ENCODE measurements around the gene FGFRL1. TPM values are rescaled to one million over a fixed set of nuclear protein-coding genes. Genes with fewer than 3 reads are reported as not detected.
A peak's percentile ranks its signal among the peaks of the same experiment; 100 is the strongest.

Gene FGFRL1
- total RNA-seq, 4 donors from 2014 or later, result 9.0 to 19.9 (median 12.0) TPM

- 94% methylated on average over 14 of the region's 17 CpGs for WGBS
- H3K27me3 ChIP-seq, result no peaks in the 10 kb centered on the region
- peaks cover 20% of the 10 kb centered on the region for H3K4me1 ChIP-seq
- TF ChIP-seq CTCF (IDR thresholded peaks at IDR 0.05) (no peak), POLR2AphosphoS5 (IDR thresholded peaks at IDR 0.05) (no peak), EP300 (IDR thresholded peaks at IDR 0.05) (no peak), POLR2A (IDR thresholded peaks at IDR 0.05) (no peak)
- no peak overlapping the region for H3K4me3 ChIP-seq
- no peaks in the 10 kb centered on the region for H3K9me3 ChIP-seq
- H3K27ac ChIP-seq, result no peak overlapping the region
- no peak for DNase-seq (ENCODE audit: low spot score in 2 of 2)
- no peaks in the 10 kb centered on the region for H3K36me3 ChIP-seq
Observed at GRCh38 chr4:982291-982690, 29.1 kb upstream of the FGFRL1 start.

GRCh38 chr4:982814-983213, 28.6 kb upstream of the FGFRL1 start:
- WGBS, result 95% methylated on average over 15 of the region's 15 CpGs
- Histone ChIP-seq H3K4me3 (no peak overlapping the region), H3K27me3 (no peaks in the 10 kb centered on the region), H3K27ac (no peak overlapping the region), H3K9me3 (no peaks in the 10 kb centered on the region), H3K4me1 (peaks cover 25% of the 10 kb centered on the region), H3K36me3 (no peaks in the 10 kb centered on the region)
- TF ChIP-seq POLR2AphosphoS5 (IDR thresholded peaks at IDR 0.05), result no peak
- no peak for DNase-seq (ENCODE audit: low spot score in 2 of 2)

GRCh38 chr4:984336-985054, 26.9 kb upstream of the FGFRL1 start:
- no peak for DNase-seq (ENCODE audit: low spot score in 2 of 2)
- Histone ChIP-seq H3K36me3 (peaks cover under 1% of the 10 kb centered on the region), H3K27ac (no peak overlapping the region), H3K4me1 (peaks cover 34% of the 10 kb centered on the region), H3K4me3 (peak overlapping the region; percentile 35), H3K9me3 (no peaks in the 10 kb centered on the region), H3K27me3 (no peaks in the 10 kb centered on the region)
- WGBS, result 76% methylated on average over 15 of the region's 15 CpGs
- TF ChIP-seq POLR2AphosphoS5 (IDR thresholded peaks at IDR 0.05), result no peak
- no peak for TF ChIP-seq EP300 (IDR thresholded peaks at IDR 0.05)
- no peak for TF ChIP-seq POLR2A (IDR thresholded peaks at IDR 0.05)
- TF ChIP-seq CTCF (IDR thresholded peaks at IDR 0.05), result no peak

- H3K27ac ChIP-seq, result no peak overlapping the region
- DNase-seq (ENCODE audit: low spot score in 2 of 2), result no peak
- H3K36me3 ChIP-seq, result peaks cover 9% of the 10 kb centered on the region
- WGBS, result 49% methylated on average over 15 of the region's 23 CpGs
- H3K4me1 ChIP-seq, result peaks cover 34% of the 10 kb centered on the region
- no peak for TF ChIP-seq CTCF (IDR thresholded peaks at IDR 0.05)
- no peak for TF ChIP-seq EP300 (IDR thresholded peaks at IDR 0.05)
- no peak for TF ChIP-seq POLR2AphosphoS5 (IDR thresholded peaks at IDR 0.05)
- no peak for TF ChIP-seq POLR2A (IDR thresholded peaks at IDR 0.05)
- no peaks in the 10 kb centered on the region for H3K27me3 ChIP-seq
- H3K4me3 ChIP-seq, result peak overlapping the region; percentile 35
- no peaks in the 10 kb centered on the region for H3K9me3 ChIP-seq
Observed at GRCh38 chr4:985123-985830, 26.1 kb upstream of the FGFRL1 start.

- Histone ChIP-seq H3K9me3 (no peaks in the 10 kb centered on the region), H3K36me3 (peaks cover 20% of the 10 kb centered on the region), H3K27me3 (no peaks in the 10 kb centered on the region), H3K27ac (no peak overlapping the region), H3K4me3 (peak overlapping the region; percentile 73), H3K4me1 (peaks cover 34% of the 10 kb centered on the region)
- WGBS, result 11% methylated on average over 8 of the region's 14 CpGs
- no peak for DNase-seq (ENCODE audit: low spot score in 2 of 2)
- TF ChIP-seq EP300 (IDR thresholded peaks at IDR 0.05), result no peak
- no peak for TF ChIP-seq CTCF (IDR thresholded peaks at IDR 0.05)
- no peak for TF ChIP-seq POLR2A (IDR thresholded peaks at IDR 0.05)
- no peak for TF ChIP-seq POLR2AphosphoS5 (IDR thresholded peaks at IDR 0.05)
Observed at GRCh38 chr4:986428-986878, 25.0 kb upstream of the FGFRL1 start.
